Measurements from ENCODE around the gene ZNF750.

Gene ZNF750

GRCh38 chr17:82822281-82822680 is 17.5 kb downstream of the ZNF750 start:
- no peaks in the 10 kb centered on the region for H3F3A ChIP-seq (ENCODE audit: insufficient read depth, low read length)
- no peak overlapping the region for H3K9ac ChIP-seq (ENCODE audit: low read length)
- no peaks in the 10 kb centered on the region for H3K9me3 ChIP-seq (replicated peaks; ENCODE audit: insufficient read depth, low read length)
- no peak overlapping the region for H3K4me3 ChIP-seq (ENCODE audit: low read length)
- no peak overlapping the region for H3K4me2 ChIP-seq (ENCODE audit: low read depth, low read length)
- H3K4me1 ChIP-seq (ENCODE audit: low read length) = no peaks in the 10 kb centered on the region
- no peaks in the 10 kb centered on the region for H4K20me1 ChIP-seq (ENCODE audit: insufficient read depth, low read length)
- TF ChIP-seq EZH2phosphoT487 (IDR thresholded peaks at IDR 0.05; ENCODE audit: low read length) (no peak), EZH2 (optimal IDR thresholded peaks at IDR 0.05; ENCODE audit: low read depth, low read length) (no peak)
- TF ChIP-seq, protein P1, sequence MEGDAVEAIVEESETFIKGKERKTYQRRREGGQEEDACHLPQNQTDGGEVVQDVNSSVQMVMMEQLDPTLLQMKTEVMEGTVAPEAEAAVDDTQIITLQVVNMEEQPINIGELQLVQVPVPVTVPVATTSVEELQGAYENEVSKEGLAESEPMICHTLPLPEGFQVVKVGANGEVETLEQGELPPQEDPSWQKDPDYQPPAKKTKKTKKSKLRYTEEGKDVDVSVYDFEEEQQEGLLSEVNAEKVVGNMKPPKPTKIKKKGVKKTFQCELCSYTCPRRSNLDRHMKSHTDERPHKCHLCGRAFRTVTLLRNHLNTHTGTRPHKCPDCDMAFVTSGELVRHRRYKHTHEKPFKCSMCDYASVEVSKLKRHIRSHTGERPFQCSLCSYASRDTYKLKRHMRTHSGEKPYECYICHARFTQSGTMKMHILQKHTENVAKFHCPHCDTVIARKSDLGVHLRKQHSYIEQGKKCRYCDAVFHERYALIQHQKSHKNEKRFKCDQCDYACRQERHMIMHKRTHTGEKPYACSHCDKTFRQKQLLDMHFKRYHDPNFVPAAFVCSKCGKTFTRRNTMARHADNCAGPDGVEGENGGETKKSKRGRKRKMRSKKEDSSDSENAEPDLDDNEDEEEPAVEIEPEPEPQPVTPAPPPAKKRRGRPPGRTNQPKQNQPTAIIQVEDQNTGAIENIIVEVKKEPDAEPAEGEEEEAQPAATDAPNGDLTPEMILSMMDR (IDR thresholded peaks at IDR 0.05; ENCODE audit: low read length) = no peak
- H3K9me2 ChIP-seq (replicated peaks; ENCODE audit: insufficient read depth, low read length) = no peaks in the 10 kb centered on the region
- H3K79me2 ChIP-seq (ENCODE audit: low read length) = no peaks in the 10 kb centered on the region
- no peaks in the 10 kb centered on the region for H3K36me3 ChIP-seq (replicated peaks; ENCODE audit: insufficient read depth, low read length)
- no peak for DNase-seq
- H3K27me3 ChIP-seq (replicated peaks; ENCODE audit: insufficient read depth, low read length) = no peaks in the 10 kb centered on the region
- no peak overlapping the region for H2AFZ ChIP-seq (ENCODE audit: low read length)
- no peak overlapping the region for H3K27ac ChIP-seq (ENCODE audit: low read length)

DNA sequence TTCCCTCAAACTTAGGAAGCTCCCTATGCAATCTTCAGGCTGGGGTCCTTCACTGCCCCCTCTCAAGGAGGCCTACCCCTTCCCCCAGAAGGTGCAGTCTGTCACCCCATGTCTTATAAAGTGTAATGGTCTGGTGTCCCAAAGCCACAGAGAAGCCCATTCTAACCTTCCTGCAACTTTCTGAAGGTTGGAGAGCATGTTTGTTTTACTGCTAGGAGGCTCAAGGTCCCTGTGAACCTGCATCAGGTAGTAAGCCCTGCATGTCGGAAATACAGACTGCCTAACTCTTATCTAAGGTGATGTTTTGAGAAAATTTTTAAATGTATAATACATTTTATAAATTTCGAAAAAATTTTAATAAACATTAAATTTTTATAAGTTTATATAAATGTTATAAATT is 18.3 kb downstream of the ZNF750 start:
- Histone ChIP-seq H3K9me2 (replicated peaks; ENCODE audit: insufficient read depth, low read length) (no peaks in the 10 kb centered on the region), H4K20me1 (ENCODE audit: insufficient read depth, low read length) (no peaks in the 10 kb centered on the region), H3K9ac (ENCODE audit: low read length) (no peak overlapping the region), H3K4me2 (ENCODE audit: low read depth, low read length) (no peak overlapping the region), H3K4me3 (ENCODE audit: low read length) (no peak overlapping the region), H3K36me3 (replicated peaks; ENCODE audit: insufficient read depth, low read length) (no peaks in the 10 kb centered on the region), H2AFZ (ENCODE audit: low read length) (no peak overlapping the region), H3K79me2 (ENCODE audit: low read length) (no peaks in the 10 kb centered on the region), H3K27ac (ENCODE audit: low read length) (no peak overlapping the region), H3F3A (ENCODE audit: insufficient read depth, low read length) (no peaks in the 10 kb centered on the region), H3K4me1 (ENCODE audit: low read length) (no peaks in the 10 kb centered on the region), H3K27me3 (replicated peaks; ENCODE audit: insufficient read depth, low read length) (no peaks in the 10 kb centered on the region), H3K9me3 (replicated peaks; ENCODE audit: insufficient read depth, low read length) (no peaks in the 10 kb centered on the region)
- DNase-seq = no peak
- TF ChIP-seq, protein P1 (IDR thresholded peaks at IDR 0.05; ENCODE audit: low read length) = no peak
- TF ChIP-seq EZH2phosphoT487 (IDR thresholded peaks at IDR 0.05; ENCODE audit: low read length) = no peak
- TF ChIP-seq EZH2 (optimal IDR thresholded peaks at IDR 0.05; ENCODE audit: low read depth, low read length) = no peak

GRCh38 chr17:82820278-82821251 is 19.3 kb downstream of the ZNF750 start:
- Histone ChIP-seq H3K27ac (ENCODE audit: low read length) (no peak overlapping the region), H3K27me3 (replicated peaks; ENCODE audit: insufficient read depth, low read length) (no peaks in the 10 kb centered on the region), H4K20me1 (ENCODE audit: insufficient read depth, low read length) (no peaks in the 10 kb centered on the region), H3K9me2 (replicated peaks; ENCODE audit: insufficient read depth, low read length) (no peaks in the 10 kb centered on the region), H3K36me3 (replicated peaks; ENCODE audit: insufficient read depth, low read length) (no peaks in the 10 kb centered on the region), H3K4me1 (ENCODE audit: low read length) (no peaks in the 10 kb centered on the region), H2AFZ (ENCODE audit: low read length) (no peak overlapping the region), H3K79me2 (ENCODE audit: low read length) (no peaks in the 10 kb centered on the region), H3K9me3 (replicated peaks; ENCODE audit: insufficient read depth, low read length) (no peaks in the 10 kb centered on the region), H3K9ac (ENCODE audit: low read length) (no peak overlapping the region), H3F3A (ENCODE audit: insufficient read depth, low read length) (no peaks in the 10 kb centered on the region), H3K4me3 (ENCODE audit: low read length) (no peak overlapping the region), H3K4me2 (ENCODE audit: low read depth, low read length) (no peak overlapping the region)
- TF ChIP-seq, protein P1 (IDR thresholded peaks at IDR 0.05; ENCODE audit: low read length) = no peak
- no peak for TF ChIP-seq EZH2phosphoT487 (IDR thresholded peaks at IDR 0.05; ENCODE audit: low read length)
- no peak for DNase-seq

Measured in MM.1S (cell line).